OCI-LY7 (cell line): ENCODE measurements around the gene OR51E2.

Source experiments
- EZH2phosphoT487 ChIP-seq: fragments of 200-600 bp; sonication (generic); IDR thresholded peaks from 2 replicates; pipeline ENCODE4 v1.6.1; 2018; ENCODE audit warnings: low read depth, borderline replicate concordance, mild to moderate bottlenecking, mixed run types, antibody characterized with exemption, low read length, moderate library complexity, mixed read lengths
- TF ChIP-seq, protein P1 (sequence below): fragments of 200-600 bp; sonication (generic); conservative IDR thresholded peaks from 2 replicates; pipeline ENCODE4 v1.5.1; 2014; ENCODE audit warnings: mild to moderate bottlenecking, antibody characterized with exemption, low read length, moderate library complexity, mixed read lengths

DNA sequence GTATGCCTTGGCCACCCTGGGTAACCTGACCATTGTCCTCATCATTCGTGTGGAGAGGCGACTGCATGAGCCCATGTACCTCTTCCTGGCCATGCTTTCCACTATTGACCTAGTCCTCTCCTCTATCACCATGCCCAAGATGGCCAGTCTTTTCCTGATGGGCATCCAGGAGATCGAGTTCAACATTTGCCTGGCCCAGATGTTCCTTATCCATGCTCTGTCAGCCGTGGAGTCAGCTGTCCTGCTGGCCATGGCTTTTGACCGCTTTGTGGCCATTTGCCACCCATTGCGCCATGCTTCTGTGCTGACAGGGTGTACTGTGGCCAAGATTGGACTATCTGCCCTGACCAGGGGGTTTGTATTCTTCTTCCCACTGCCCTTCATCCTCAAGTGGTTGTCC is 57.7 kb downstream of the OR51E2 start:
- TF ChIP-seq, protein P1, sequence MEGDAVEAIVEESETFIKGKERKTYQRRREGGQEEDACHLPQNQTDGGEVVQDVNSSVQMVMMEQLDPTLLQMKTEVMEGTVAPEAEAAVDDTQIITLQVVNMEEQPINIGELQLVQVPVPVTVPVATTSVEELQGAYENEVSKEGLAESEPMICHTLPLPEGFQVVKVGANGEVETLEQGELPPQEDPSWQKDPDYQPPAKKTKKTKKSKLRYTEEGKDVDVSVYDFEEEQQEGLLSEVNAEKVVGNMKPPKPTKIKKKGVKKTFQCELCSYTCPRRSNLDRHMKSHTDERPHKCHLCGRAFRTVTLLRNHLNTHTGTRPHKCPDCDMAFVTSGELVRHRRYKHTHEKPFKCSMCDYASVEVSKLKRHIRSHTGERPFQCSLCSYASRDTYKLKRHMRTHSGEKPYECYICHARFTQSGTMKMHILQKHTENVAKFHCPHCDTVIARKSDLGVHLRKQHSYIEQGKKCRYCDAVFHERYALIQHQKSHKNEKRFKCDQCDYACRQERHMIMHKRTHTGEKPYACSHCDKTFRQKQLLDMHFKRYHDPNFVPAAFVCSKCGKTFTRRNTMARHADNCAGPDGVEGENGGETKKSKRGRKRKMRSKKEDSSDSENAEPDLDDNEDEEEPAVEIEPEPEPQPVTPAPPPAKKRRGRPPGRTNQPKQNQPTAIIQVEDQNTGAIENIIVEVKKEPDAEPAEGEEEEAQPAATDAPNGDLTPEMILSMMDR, result no peak
- TF ChIP-seq EZH2phosphoT487, result no peak
